GM12864 (cell line): Measurements from ENCODE around the gene DDR2.

Source experiments
- DNase-seq: peaks from one replicate; pipeline ENCODE4 v3.0.0-alpha.2; 2011; ENCODE audit warnings: low read depth
- H3K4me3 ChIP-seq: 2 replicates; pipeline ENCODE4 v1.5.1; 2011; ENCODE audit warnings: mild to moderate bottlenecking, low read depth, low read length, control low read depth
- CTCF ChIP-seq: IDR thresholded peaks from 2 replicates; pipeline ENCODE4 v1.5.1; 2011; ENCODE audit warnings: low read depth, mild to moderate bottlenecking, moderate library complexity, low read length, control low read depth, inconsistent platforms; ENCODE audit errors: missing control alignments

DDR2 gene

GRCh38 chr1:162704673-162705424, 72.6 kb downstream of the DDR2 start:
- TF ChIP-seq CTCF = no peak
- H3K4me3 ChIP-seq = no peak overlapping the region
- no peak for DNase-seq

- no peak for DNase-seq
Observed at GRCh38 chr1:162706003-162706402, 73.7 kb downstream of the DDR2 start.

GRCh38 chr1:162706606-162707005, 74.3 kb downstream of the DDR2 start:
- no peak overlapping the region for H3K4me3 ChIP-seq
- TF ChIP-seq CTCF = no peak
- no peak for DNase-seq

More at GRCh38 chr1:162706003-162706402, 73.7 kb downstream of the DDR2 start:
- TF ChIP-seq CTCF = no peak
- no peak overlapping the region for H3K4me3 ChIP-seq

GRCh38 chr1:162708286-162708685, 76.0 kb downstream of the DDR2 start:
- TF ChIP-seq CTCF = no peak
- no peak overlapping the region for H3K4me3 ChIP-seq
- no peak for DNase-seq

GRCh38 chr1:162709132-162709860, 77.0 kb downstream of the DDR2 start:
- no peak overlapping the region for H3K4me3 ChIP-seq
- no peak for TF ChIP-seq CTCF
- DNase-seq = no peak

- H3K4me3 ChIP-seq = no peak overlapping the region
- DNase-seq = no peak
- TF ChIP-seq CTCF = no peak
Observed at GRCh38 chr1:162709870-162710269, 77.6 kb downstream of the DDR2 start.
